ENCODE measurements around the gene ICAM2.

DNA sequence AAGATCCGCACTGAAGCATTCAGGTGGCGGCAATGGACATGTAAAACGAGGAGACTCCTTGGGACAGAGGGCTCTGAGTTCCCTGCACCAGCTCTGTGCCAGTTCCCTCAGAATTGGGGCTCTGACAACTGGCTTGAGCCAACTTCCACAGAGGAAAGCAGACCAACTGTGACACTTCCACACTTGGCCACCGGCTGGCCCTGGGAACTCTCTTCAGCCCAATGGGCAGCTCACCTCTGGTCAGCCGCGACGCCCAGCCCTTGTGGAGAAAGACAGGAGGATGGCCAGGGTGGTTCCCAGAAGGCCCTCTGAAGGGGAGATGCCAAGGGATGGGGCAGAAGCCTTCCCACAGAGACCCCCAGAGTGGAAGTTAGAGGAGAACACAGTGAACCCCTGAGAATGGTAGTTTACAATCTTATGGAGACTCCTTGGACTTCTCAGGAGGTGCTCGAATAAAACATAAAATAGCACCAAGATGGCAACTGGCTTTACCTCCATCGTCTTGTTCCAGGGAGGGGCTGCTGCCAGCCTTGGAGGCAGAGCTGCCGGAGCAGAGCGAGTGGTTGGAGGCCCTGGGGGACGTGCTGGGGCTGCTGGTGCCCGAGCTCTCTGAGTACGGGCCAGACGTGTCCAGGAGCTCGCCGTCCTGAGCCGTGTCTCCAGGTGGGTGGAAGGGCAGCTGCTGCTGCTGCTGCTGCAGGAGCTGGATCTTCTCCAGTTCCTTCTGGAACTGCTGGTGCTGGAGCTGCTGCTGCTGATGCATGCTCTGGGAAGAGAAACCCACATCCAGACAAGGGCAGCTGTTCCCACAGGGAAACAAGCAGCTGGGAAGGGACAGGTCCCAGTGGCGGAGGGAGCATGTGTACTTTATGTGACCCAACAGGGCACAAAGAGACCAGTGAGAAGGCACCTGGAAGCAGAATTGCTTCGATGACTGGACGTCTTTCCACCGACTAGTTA is 35.0 kb upstream of the ICAM2 start:
- TF ChIP-seq EZH2phosphoT487 (conservative IDR thresholded peaks at IDR 0.05; ENCODE audit: low read length) (no peak), CTCF (IDR thresholded peaks at IDR 0.05; ENCODE audit: insufficient read depth, low read length, poor library complexity, severe bottlenecking) (no peak)
